GM06990 (cell line): Measurements from ENCODE around the gene CRY2.

Experiments used
- DNase-seq: peaks from one replicate; pipeline ENCODE4 v3.0.0-alpha.2; 2011; ENCODE audit not compliant: insufficient read length; ENCODE audit errors: extremely low read depth
- H3K27me3 ChIP-seq: replicated peaks from 2 replicates; pipeline ENCODE4 v1.6.0; 2011; ENCODE audit warnings: low read length; ENCODE audit not compliant: control insufficient read depth, insufficient read depth
- H3K36me3 ChIP-seq: 2 replicates; pipeline ENCODE4 v1.5.1; 2011; ENCODE audit warnings: low read length; ENCODE audit not compliant: control insufficient read depth, insufficient read depth
- H3K4me3 ChIP-seq: replicated peaks from 2 replicates; pipeline ENCODE4 v1.5.1; 2011; ENCODE audit warnings: low read depth, mild to moderate bottlenecking, control low read depth, low read length
- TF ChIP-seq, protein P1 (sequence below): IDR thresholded peaks from 2 replicates; pipeline ENCODE4 v1.5.1; 2011; ENCODE audit warnings: low read length, control low read depth, mild to moderate bottlenecking, inconsistent platforms; ENCODE audit not compliant: insufficient read depth, poor library complexity, severe bottlenecking

CRY2 gene

GRCh38 chr11:45855308-45855707 is 8.0 kb downstream of the CRY2 start:
- DNase-seq = no peak
- TF ChIP-seq, protein P1, sequence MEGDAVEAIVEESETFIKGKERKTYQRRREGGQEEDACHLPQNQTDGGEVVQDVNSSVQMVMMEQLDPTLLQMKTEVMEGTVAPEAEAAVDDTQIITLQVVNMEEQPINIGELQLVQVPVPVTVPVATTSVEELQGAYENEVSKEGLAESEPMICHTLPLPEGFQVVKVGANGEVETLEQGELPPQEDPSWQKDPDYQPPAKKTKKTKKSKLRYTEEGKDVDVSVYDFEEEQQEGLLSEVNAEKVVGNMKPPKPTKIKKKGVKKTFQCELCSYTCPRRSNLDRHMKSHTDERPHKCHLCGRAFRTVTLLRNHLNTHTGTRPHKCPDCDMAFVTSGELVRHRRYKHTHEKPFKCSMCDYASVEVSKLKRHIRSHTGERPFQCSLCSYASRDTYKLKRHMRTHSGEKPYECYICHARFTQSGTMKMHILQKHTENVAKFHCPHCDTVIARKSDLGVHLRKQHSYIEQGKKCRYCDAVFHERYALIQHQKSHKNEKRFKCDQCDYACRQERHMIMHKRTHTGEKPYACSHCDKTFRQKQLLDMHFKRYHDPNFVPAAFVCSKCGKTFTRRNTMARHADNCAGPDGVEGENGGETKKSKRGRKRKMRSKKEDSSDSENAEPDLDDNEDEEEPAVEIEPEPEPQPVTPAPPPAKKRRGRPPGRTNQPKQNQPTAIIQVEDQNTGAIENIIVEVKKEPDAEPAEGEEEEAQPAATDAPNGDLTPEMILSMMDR = no peak
- no peaks in the 10 kb centered on the region for H3K27me3 ChIP-seq
- H3K36me3 ChIP-seq = peaks cover 11% of the 10 kb centered on the region
- H3K4me3 ChIP-seq = no peak overlapping the region

GRCh38 chr11:45856044-45856468 is 8.8 kb downstream of the CRY2 start:
- H3K4me3 ChIP-seq = no peak overlapping the region
- no peaks in the 10 kb centered on the region for H3K27me3 ChIP-seq
- peaks cover 15% of the 10 kb centered on the region for H3K36me3 ChIP-seq
- TF ChIP-seq, protein P1 = no peak
- no peak for DNase-seq

DNA sequence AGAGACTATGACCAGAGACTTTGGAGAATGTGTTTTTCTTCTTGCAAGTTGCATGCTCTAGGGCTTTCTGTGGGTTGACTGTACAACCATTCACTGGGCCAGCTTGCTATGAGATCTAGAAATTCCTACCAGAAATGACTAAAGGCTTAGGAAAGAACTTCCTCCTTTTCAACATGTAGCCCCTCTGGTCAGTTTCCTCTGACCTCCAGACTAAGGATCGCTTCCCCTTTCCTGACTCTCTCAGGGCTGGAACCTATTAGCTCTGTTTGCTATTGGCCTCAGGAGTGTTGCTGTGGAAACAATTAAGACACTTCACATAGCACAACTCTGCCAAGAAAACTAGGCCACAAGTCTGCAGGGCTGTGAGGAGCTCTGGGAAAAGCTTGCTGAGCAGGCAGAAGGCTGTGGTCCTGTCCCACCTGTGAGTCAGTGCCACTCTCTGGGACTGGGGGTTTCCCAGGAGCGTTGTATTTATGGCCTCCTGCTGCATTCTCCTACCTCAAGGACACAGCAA is 10.7 kb downstream of the CRY2 start:
- Histone ChIP-seq H3K4me3 (no peak overlapping the region), H3K27me3 (no peaks in the 10 kb centered on the region), H3K36me3 (peaks cover 18% of the 10 kb centered on the region)
- no peak for DNase-seq
- TF ChIP-seq, protein P1 = no peak

DNA sequence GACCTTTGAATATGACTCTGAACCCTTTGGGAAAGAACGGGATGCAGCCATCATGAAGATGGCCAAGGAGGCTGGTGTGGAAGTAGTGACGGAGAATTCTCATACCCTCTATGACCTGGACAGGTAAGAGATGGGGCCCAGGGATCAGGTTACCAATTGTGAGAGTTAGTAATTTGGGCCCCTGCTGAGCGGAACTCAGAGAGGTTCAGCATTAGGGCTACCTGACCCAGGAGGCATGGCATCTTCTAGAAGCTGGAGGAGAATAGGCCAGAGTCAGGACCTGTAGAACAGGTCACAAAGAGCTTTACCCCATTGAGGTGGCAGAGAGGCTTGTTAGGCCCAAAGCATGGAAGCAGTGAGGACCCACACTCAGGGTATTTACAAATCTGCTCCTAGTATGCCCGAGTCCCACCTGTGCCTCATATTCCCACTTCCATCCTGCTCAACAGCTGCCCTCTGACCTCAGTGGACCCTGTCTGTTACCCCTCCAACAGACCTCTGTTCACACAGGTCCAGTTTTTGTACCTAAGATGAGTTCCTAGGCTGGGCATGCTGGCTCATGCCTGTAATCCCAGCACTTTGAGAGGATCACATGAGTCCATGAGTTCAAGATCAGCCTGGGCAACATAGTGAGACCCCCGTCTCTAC is 11.6 kb downstream of the CRY2 start:
- TF ChIP-seq, protein P1 = no peak
- H3K27me3 ChIP-seq = no peaks in the 10 kb centered on the region
- no peak for DNase-seq
- H3K4me3 ChIP-seq = no peak overlapping the region
- peaks cover 21% of the 10 kb centered on the region for H3K36me3 ChIP-seq

- peaks cover 21% of the 10 kb centered on the region for H3K36me3 ChIP-seq
- no peak overlapping the region for H3K4me3 ChIP-seq
- TF ChIP-seq, protein P1 = no peak
- DNase-seq = no peak
- no peaks in the 10 kb centered on the region for H3K27me3 ChIP-seq
These were observed 12.4 kb downstream of the CRY2 start for GRCh38 chr11:45859661-45860140.

DNA sequence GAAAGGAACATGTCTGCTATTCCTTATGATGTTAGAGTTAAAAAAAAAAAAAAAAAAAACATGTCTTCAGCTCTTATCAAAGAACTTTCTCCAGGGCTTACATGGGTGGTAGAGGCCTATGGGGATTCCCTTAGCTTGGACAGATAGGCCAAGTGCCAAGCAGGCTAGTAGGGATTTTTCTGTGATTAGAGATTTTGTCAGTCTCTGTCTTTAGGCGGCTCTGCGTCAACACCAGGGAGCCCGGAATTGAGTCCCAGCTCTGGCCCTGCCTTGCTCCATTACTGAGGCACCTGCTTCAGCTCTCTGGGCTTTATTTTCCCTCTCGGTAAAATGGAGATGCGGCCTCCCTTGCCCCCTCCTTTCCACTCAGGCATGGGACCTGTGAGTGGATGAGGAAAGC is 13.1 kb downstream of the CRY2 start:
- Histone ChIP-seq H3K27me3 (no peaks in the 10 kb centered on the region), H3K4me3 (no peak overlapping the region), H3K36me3 (peaks cover 21% of the 10 kb centered on the region)
- TF ChIP-seq, protein P1 = no peak
- no peak for DNase-seq
